PFSK-1 (cell line): ENCODE data around the gene NT5M.

Experiments used
- FOXP2 ChIP-seq: optimal IDR thresholded peaks from 2 replicates; pipeline ENCODE3; 2011; ENCODE audit warnings: borderline replicate concordance, control low read depth, inconsistent platforms; ENCODE audit not compliant: insufficient read depth; ENCODE audit errors: extremely low read length, extremely low read depth
- POLR2AphosphoS5 ChIP-seq: IDR thresholded peaks from 2 replicates; pipeline ENCODE4 v1.6.1; 2012; ENCODE audit warnings: low read depth, mild to moderate bottlenecking, control low read depth, low read length, moderate library complexity
- SIN3A ChIP-seq: IDR thresholded peaks from 2 replicates; pipeline ENCODE4 v1.6.1; 2012; ENCODE audit warnings: mild to moderate bottlenecking, low read length, moderate library complexity, borderline replicate concordance; ENCODE audit not compliant: insufficient read depth
- TAF1 ChIP-seq: IDR thresholded peaks from 2 replicates; pipeline ENCODE4 v1.6.1; 2012; ENCODE audit warnings: low read length, control low read depth, borderline replicate concordance; ENCODE audit not compliant: insufficient read depth
- TF ChIP-seq, protein P1 (sequence below), 2 experiments: IDR thresholded peaks; 2 replicates each; pipeline versions ENCODE4 v1.6.1 to v1.8.0; 2011 to 2012; ENCODE audit warnings: low read depth in 2 of 2, low read length in 2 of 2, control low read depth in 1 of 2, inconsistent platforms in 1 of 2, mild to moderate bottlenecking in 1 of 2, moderate library complexity in 1 of 2; ENCODE audit not compliant: insufficient read depth in 1 of 2

The NT5M gene

GRCh38 chr17:17391668-17392370 is 88.6 kb downstream of the NT5M start:
- TF ChIP-seq POLR2AphosphoS5 (no peak), TAF1 (no peak), FOXP2 (no peak)
- TF ChIP-seq, protein P1, sequence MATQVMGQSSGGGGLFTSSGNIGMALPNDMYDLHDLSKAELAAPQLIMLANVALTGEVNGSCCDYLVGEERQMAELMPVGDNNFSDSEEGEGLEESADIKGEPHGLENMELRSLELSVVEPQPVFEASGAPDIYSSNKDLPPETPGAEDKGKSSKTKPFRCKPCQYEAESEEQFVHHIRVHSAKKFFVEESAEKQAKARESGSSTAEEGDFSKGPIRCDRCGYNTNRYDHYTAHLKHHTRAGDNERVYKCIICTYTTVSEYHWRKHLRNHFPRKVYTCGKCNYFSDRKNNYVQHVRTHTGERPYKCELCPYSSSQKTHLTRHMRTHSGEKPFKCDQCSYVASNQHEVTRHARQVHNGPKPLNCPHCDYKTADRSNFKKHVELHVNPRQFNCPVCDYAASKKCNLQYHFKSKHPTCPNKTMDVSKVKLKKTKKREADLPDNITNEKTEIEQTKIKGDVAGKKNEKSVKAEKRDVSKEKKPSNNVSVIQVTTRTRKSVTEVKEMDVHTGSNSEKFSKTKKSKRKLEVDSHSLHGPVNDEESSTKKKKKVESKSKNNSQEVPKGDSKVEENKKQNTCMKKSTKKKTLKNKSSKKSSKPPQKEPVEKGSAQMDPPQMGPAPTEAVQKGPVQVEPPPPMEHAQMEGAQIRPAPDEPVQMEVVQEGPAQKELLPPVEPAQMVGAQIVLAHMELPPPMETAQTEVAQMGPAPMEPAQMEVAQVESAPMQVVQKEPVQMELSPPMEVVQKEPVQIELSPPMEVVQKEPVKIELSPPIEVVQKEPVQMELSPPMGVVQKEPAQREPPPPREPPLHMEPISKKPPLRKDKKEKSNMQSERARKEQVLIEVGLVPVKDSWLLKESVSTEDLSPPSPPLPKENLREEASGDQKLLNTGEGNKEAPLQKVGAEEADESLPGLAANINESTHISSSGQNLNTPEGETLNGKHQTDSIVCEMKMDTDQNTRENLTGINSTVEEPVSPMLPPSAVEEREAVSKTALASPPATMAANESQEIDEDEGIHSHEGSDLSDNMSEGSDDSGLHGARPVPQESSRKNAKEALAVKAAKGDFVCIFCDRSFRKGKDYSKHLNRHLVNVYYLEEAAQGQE (IDR thresholded peaks at IDR 0.05; ENCODE audit: insufficient read depth in 1 of 2, low read depth in 2 of 2, low read length in 2 of 2): no peak

- no peak for TF ChIP-seq TAF1
- TF ChIP-seq, protein P1 (IDR thresholded peaks at IDR 0.05; ENCODE audit: insufficient read depth in 1 of 2, low read depth in 2 of 2, low read length in 2 of 2): no peak
- TF ChIP-seq POLR2AphosphoS5: no peak
- TF ChIP-seq SIN3A: no peak
- TF ChIP-seq FOXP2: no peak
Measured at GRCh38 chr17:17393976-17394375, 90.8 kb downstream of the NT5M start.

DNA sequence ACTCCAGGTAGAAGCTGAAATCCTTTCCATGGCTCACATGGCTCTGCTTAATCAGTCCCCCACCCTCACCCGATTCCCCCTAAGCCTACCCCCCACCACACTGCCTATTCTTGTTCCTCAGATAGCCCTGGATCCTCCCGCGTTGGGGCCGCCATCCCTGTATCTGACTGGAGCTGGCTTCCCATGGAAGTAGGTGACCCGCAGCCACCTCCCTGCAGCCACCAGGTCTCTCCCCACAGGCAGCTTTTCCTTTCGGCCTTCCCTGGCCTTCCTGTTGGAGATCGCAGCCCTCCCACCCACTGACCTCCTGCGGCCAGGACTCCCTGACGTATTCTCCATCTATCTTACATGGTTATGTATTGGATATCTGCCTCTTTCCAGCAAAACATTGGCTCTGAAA is 91.3 kb downstream of the NT5M start:
- TF ChIP-seq FOXP2 (no peak), TAF1 (no peak), SIN3A (no peak), POLR2AphosphoS5 (no peak)
- TF ChIP-seq, protein P1 (IDR thresholded peaks at IDR 0.05; ENCODE audit: insufficient read depth in 1 of 2, low read depth in 2 of 2, low read length in 2 of 2): no peak

DNA sequence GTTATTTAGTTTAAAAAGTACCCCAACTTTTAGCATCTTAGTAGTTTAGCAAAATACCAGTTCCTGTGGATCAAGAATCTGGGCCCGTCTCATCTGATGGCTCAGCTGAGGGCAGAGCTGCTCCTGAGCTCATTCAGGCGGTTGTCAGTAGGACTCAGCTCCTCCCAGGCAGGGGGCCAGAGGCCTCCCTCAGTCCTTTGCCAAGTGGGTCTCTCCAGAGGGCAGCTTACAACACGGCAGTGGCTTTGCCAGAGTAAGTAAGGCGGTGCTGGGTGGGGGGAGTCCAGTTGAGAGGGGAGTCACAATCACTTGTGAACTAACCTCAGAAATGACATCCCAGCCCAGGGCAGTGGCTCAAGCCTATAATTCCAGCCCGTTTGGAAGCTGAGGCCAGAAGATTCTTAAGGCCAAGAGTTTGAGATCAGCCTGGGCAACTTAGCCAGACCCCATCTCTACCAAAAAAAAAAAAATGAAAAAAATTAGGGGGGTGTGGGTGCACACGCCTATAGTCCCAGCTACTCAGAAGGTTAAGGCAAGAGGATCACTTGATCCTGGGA is 92.2 kb downstream of the NT5M start:
- TF ChIP-seq FOXP2 (no peak), TAF1 (no peak), SIN3A (no peak), POLR2AphosphoS5 (no peak)
- TF ChIP-seq, protein P1 (IDR thresholded peaks at IDR 0.05; ENCODE audit: insufficient read depth in 1 of 2, low read depth in 2 of 2, low read length in 2 of 2): no peak

GRCh38 chr17:17395885-17396284 is 92.7 kb downstream of the NT5M start:
- TF ChIP-seq, protein P1 (IDR thresholded peaks at IDR 0.05; ENCODE audit: insufficient read depth in 1 of 2, low read depth in 2 of 2, low read length in 2 of 2): no peak
- no peak for TF ChIP-seq FOXP2
- no peak for TF ChIP-seq SIN3A
